ENCODE data around the gene INSYN1. TPM values are rescaled to one million over a fixed set of nuclear protein-coding genes. Genes with fewer than 3 reads are reported as not detected.

The INSYN1 gene
- total RNA-seq, 3 donors from 2014 or later (not counting 1 experiment from before 2014, with no cell fraction given) = not detected

DNA sequence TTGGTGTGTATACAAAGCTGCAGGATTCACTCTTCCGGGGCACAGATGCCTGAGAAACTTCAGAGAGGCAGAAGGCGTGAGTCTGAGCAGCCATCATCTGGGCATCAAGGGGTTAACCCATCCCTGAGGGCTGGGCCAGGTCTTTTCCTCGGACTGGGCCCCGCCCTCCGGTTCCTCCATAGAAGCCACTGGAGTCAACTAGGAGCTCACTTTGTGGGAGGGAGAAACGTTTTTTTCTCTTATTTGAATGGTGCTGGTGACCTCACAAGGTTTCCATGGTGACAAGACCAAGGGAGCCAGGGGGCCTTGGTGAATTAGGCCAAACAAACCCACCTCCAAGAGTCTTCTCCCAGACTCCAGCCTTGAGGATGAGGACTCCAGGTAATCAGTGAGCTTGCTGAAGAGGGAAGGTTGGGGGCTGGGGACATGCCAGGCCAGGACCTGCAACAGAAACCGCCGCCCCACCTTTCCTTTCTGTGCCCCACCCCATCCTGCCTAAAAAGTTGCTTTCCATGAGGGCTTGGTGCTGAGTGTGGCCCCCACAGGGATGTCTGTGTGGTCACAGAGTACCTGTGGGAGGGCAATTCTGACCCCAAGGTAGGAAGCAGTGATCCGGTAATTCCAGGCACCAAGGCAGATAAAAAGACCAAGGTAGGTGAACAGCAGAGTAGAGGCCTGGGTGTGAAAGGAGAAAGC, 14.8 kb upstream of the INSYN1 start:
- ATAC-seq = no peak
- WGBS (ENCODE audit: insufficient coverage) = 76% methylated on average over 8 of the region's 9 CpGs
- Histone ChIP-seq H3K4me3 (ENCODE audit: low read length) (no peak overlapping the region), H3K27me3 (ENCODE audit: control insufficient read depth, insufficient read depth, low read length) (no peaks in the 10 kb centered on the region), H3K27ac (ENCODE audit: low read length) (no peak overlapping the region), H3K9me3 (ENCODE audit: control insufficient read depth, insufficient read depth, low read length) (no peaks in the 10 kb centered on the region), H3K36me3 (ENCODE audit: control insufficient read depth, insufficient read depth, low read length) (no peaks in the 10 kb centered on the region), H3K4me1 (ENCODE audit: control insufficient read depth, insufficient read depth, low read length) (no peaks in the 10 kb centered on the region)
- peaks cover 4 to 8% of the 10 kb centered on the region in 2 donors for H3K9me3 Mint-ChIP-seq
- H3K4me1 Mint-ChIP-seq = peaks cover 0 to 12% of the 10 kb centered on the region in 2 donors
- H3K36me3 Mint-ChIP-seq = no peaks in the 10 kb centered on the region
- no peak for TF ChIP-seq CTCF (IDR thresholded peaks at IDR 0.05)
- H3K27ac Mint-ChIP-seq = no peak overlapping the region
- H3K27me3 Mint-ChIP-seq (ENCODE audit: low read depth in 2 of 2) = peaks cover 13 to 14% of the 10 kb centered on the region in 2 donors
- H3K4me3 Mint-ChIP-seq = no peak overlapping the region
- no peak for DNase-seq
- intact Hi-C loops (cut with micrococcal nuclease) = no loop called here

- peaks cover 0 to 12% of the 10 kb centered on the region in 2 donors for H3K4me1 Mint-ChIP-seq
- peak overlapping the region in 1 of 2 donors; percentile 14 for H3K27ac Mint-ChIP-seq
These were observed 13.4 kb upstream of the INSYN1 start for GRCh38 chr15:73766598-73766997.

DNA sequence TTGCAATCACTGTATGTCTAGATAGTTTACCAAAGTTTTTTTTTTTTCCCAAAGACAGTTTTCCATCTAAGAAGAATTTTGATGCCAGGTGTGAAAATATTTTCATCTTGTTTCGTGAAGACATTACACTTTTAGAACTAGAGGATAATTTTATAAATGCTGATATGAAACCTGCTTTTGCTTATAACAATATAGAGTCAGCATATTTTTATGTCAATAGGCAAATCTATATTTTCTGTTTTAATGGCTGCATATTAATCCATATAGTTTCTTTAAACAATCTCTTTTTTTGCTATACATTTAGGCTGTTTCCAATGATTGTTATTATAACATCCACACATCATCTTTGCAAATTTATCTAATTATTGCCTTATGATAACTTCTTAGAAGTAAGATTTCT, 12.6 kb upstream of the INSYN1 start:
- Mint-ChIP-seq H3K4me3 (no peak overlapping the region), H3K36me3 (no peaks in the 10 kb centered on the region), H3K4me1 (peaks cover 0 to 12% of the 10 kb centered on the region in 2 donors), H3K9me3 (peaks cover 4 to 8% of the 10 kb centered on the region in 2 donors), H3K27ac (no peak overlapping the region), H3K27me3 (ENCODE audit: low read depth in 2 of 2) (peaks cover 5 to 14% of the 10 kb centered on the region in 2 donors)
- no peak overlapping the region for H3K27ac ChIP-seq (ENCODE audit: low read length)
- no peak for DNase-seq
- no peak for ATAC-seq
- intact Hi-C loops (cut with micrococcal nuclease) = no loop called here
- H3K4me1 ChIP-seq (ENCODE audit: control insufficient read depth, insufficient read depth, low read length) = no peaks in the 10 kb centered on the region
- no peak overlapping the region for H3K4me3 ChIP-seq (ENCODE audit: low read length)
- H3K27me3 ChIP-seq (ENCODE audit: control insufficient read depth, insufficient read depth, low read length) = no peaks in the 10 kb centered on the region
- no CpG with 5 or more reads among the region's 1 CpG for WGBS (ENCODE audit: insufficient coverage)
- no peak for TF ChIP-seq CTCF (IDR thresholded peaks at IDR 0.05)
- H3K9me3 ChIP-seq (ENCODE audit: control insufficient read depth, insufficient read depth, low read length) = no peaks in the 10 kb centered on the region
- H3K36me3 ChIP-seq (ENCODE audit: control insufficient read depth, insufficient read depth, low read length) = no peaks in the 10 kb centered on the region

More at GRCh38 chr15:73766598-73766997, 13.4 kb upstream of the INSYN1 start:
- Histone ChIP-seq H3K27me3 (ENCODE audit: control insufficient read depth, insufficient read depth, low read length) (no peaks in the 10 kb centered on the region), H3K9me3 (ENCODE audit: control insufficient read depth, insufficient read depth, low read length) (no peaks in the 10 kb centered on the region), H3K27ac (ENCODE audit: low read length) (no peak overlapping the region), H3K36me3 (ENCODE audit: control insufficient read depth, insufficient read depth, low read length) (no peaks in the 10 kb centered on the region), H3K4me1 (ENCODE audit: control insufficient read depth, insufficient read depth, low read length) (no peaks in the 10 kb centered on the region), H3K4me3 (ENCODE audit: low read length) (no peak overlapping the region)
- peaks cover 12 to 14% of the 10 kb centered on the region in 2 donors for H3K27me3 Mint-ChIP-seq (ENCODE audit: low read depth in 2 of 2)
- ATAC-seq (no peak), DNase-seq (no peak)
- TF ChIP-seq CTCF (IDR thresholded peaks at IDR 0.05) = no peak
- H3K9me3 Mint-ChIP-seq = peaks cover 4 to 8% of the 10 kb centered on the region in 2 donors
- no peaks in the 10 kb centered on the region for H3K36me3 Mint-ChIP-seq
- intact Hi-C loops (cut with micrococcal nuclease) = no loop called here
- no peak overlapping the region for H3K4me3 Mint-ChIP-seq
- WGBS (ENCODE audit: insufficient coverage) = 87% methylated on average over 1 of the region's 1 CpG

DNA sequence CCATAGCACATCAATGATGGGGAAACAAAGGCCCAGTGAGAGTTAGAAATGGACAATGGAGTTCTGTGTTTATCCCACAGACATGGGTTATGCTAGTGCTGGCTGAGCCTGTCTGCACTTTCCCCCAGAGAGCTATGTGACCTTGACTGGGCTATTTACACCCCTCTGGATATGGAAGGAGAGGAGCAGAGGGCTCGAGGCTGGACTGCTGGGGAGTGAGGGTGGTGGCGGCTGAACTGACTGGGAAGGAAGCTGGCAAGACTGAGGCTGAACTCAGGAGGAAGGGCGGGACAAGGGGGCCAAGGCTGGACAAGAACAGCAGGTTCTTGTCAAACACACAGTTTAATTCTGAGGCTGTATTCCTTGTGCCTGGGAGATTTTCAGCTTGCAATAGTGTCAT, 10.8 kb upstream of the INSYN1 start:
- Mint-ChIP-seq H3K4me3 (no peak overlapping the region), H3K9me3 (peaks cover 4 to 8% of the 10 kb centered on the region in 2 donors), H3K27ac (no peak overlapping the region), H3K27me3 (ENCODE audit: low read depth in 2 of 2) (peaks cover 0 to 9% of the 10 kb centered on the region in 2 donors), H3K36me3 (no peaks in the 10 kb centered on the region), H3K4me1 (peaks cover 0 to 12% of the 10 kb centered on the region in 2 donors)
- TF ChIP-seq CTCF (IDR thresholded peaks at IDR 0.05) = no peak
- Histone ChIP-seq H3K4me1 (ENCODE audit: control insufficient read depth, insufficient read depth, low read length) (no peaks in the 10 kb centered on the region), H3K9me3 (ENCODE audit: control insufficient read depth, insufficient read depth, low read length) (no peaks in the 10 kb centered on the region), H3K36me3 (ENCODE audit: control insufficient read depth, insufficient read depth, low read length) (no peaks in the 10 kb centered on the region), H3K4me3 (ENCODE audit: low read length) (no peak overlapping the region), H3K27me3 (ENCODE audit: control insufficient read depth, insufficient read depth, low read length) (no peaks in the 10 kb centered on the region), H3K27ac (ENCODE audit: low read length) (no peak overlapping the region)
- no peak for ATAC-seq
- 67% methylated on average over 3 of the region's 3 CpGs for WGBS (ENCODE audit: insufficient coverage)
- DNase-seq = no peak
- intact Hi-C loops (cut with micrococcal nuclease) = no loop called here

Measured in natural killer cell (primary cell).